GM12878 (cell line): ENCODE results near the gene TSEN54. TPM values are rescaled to one million over a fixed set of nuclear protein-coding genes. Genes with fewer than 3 reads are reported as not detected.

Experiments used
- ATAC-seq: fragments of 200-7000 bp; cut with Tn5 transposase; 3 replicates; pipeline ENCODE4 v1.9.1; 2020; ENCODE audit warnings: mild to moderate bottlenecking, moderate library complexity
- BruUV-seq: library from RNA; stranded (reverse); fragments of 400-500 nt; replicated peaks from 2 replicates; lab custom pipeline; 2021; lab: Mats Ljungman, UMichigan
- CTCF ChIA-PET: fragments of 300-600 bp; sonication (Branson Sonifier 250); formaldehyde crosslinking; extraction: SDS; loops from one replicate; lab custom pipeline; 2021; ENCODE audit warnings: inconsistent platforms; lab: Yijun Ruan, JAX
- POLR2A ChIA-PET: fragments of 350-600 bp; formaldehyde crosslinking; extraction: SDS; loops from one replicate; lab custom pipeline; 2021; ENCODE audit warnings: inconsistent platforms; lab: Charles Lee
- RAD21 ChIA-PET: fragments of 300-600 bp; sonication (Branson Sonifier 250); formaldehyde crosslinking; loops from one replicate; lab custom pipeline; 2023; ENCODE audit warnings: antibody characterized with exemption; ENCODE audit not compliant: unreplicated experiment; lab: Charles Lee
- SMC1A ChIA-PET: fragments of 300-600 bp; sonication (Branson Sonifier 250); formaldehyde crosslinking; loops from one replicate; lab custom pipeline; 2023; ENCODE audit not compliant: unreplicated experiment, uncharacterized antibody; lab: Charles Lee
- DNase-seq: peaks from one replicate; pipeline ENCODE4 v3.0.0-alpha.2; 2011; ENCODE audit warnings: low read depth, low spot score
- FAIRE-seq: peaks from 3 replicates; lab custom pipeline; 2011; peaks lifted over from hg19 to GRCh38; lab: Jason Lieb, UNC
- H2AFZ ChIP-seq: 2 replicates; pipeline ENCODE4 v1.6.0; 2011; ENCODE audit warnings: low read depth, low read length, control low read depth; ENCODE audit not compliant: control insufficient read depth
- H3K27ac ChIP-seq: 2 replicates; pipeline ENCODE4 v1.5.1; 2011; ENCODE audit warnings: control low read depth; ENCODE audit not compliant: control insufficient read depth, insufficient read depth
- H3K27me3 ChIP-seq, 2 experiments: replicated peaks in 1 of 2; 2 replicates each; pipeline versions ENCODE4 v1.6.0 to v1.6.1; 2011; ENCODE audit warnings: low read length in 1 of 2; ENCODE audit not compliant: control insufficient read depth in 2 of 2, insufficient read depth in 2 of 2
- H3K36me3 ChIP-seq, 2 experiments: 2 replicates each; pipeline ENCODE4 v1.5.1; 2011; ENCODE audit warnings: low read length in 1 of 2; ENCODE audit not compliant: control insufficient read depth in 2 of 2, insufficient read depth in 2 of 2
- H3K4me1 ChIP-seq: 2 replicates; pipeline ENCODE4 v1.6.1; 2011; ENCODE audit warnings: mild to moderate bottlenecking, low read length, moderate library complexity, mixed read lengths; ENCODE audit not compliant: control insufficient read depth, insufficient read depth
- H3K4me2 ChIP-seq: 2 replicates; pipeline ENCODE4 v1.6.0; 2011; ENCODE audit warnings: control low read depth; ENCODE audit not compliant: control insufficient read depth, insufficient read depth
- H3K4me3 ChIP-seq: fragments of 200-600 bp; sonication (generic); 2 replicates; pipeline ENCODE4 v1.5.1; 2016
- H3K79me2 ChIP-seq: 2 replicates; pipeline ENCODE4 v1.6.0; 2011; ENCODE audit warnings: low read length; ENCODE audit not compliant: control insufficient read depth, insufficient read depth
- H3K9ac ChIP-seq: 2 replicates; pipeline ENCODE4 v1.8.0; 2011; ENCODE audit warnings: low read length, control low read depth, mixed read lengths; ENCODE audit not compliant: control insufficient read depth, insufficient read depth
- H3K9me3 ChIP-seq: replicated peaks from 3 replicates; pipeline ENCODE4 v1.5.1; 2011; ENCODE audit warnings: mild to moderate bottlenecking, low read length; ENCODE audit not compliant: control insufficient read depth, insufficient read depth
- H4K20me1 ChIP-seq: 2 replicates; pipeline ENCODE4 v1.6.0; 2011; ENCODE audit not compliant: control insufficient read depth, insufficient read depth
- BCLAF1 ChIP-seq: fragments of 450-650 bp; IDR thresholded peaks from 2 replicates; pipeline ENCODE4 v1.6.1; 2017; ENCODE audit warnings: antibody characterized with exemption, mild to moderate bottlenecking, moderate library complexity
- CEBPZ ChIP-seq: fragments of 150-350 bp; IDR thresholded peaks from 2 replicates; pipeline ENCODE4 v1.6.1; 2016; ENCODE audit warnings: low read depth, low read length
- FOXK2 ChIP-seq: fragments of 450-650 bp; IDR thresholded peaks from 2 replicates; pipeline ENCODE4 v1.6.1; 2017; ENCODE audit warnings: mild to moderate bottlenecking, moderate library complexity
- PBX3 ChIP-seq: IDR thresholded peaks from 2 replicates; pipeline ENCODE4 v1.6.1; 2011; ENCODE audit warnings: mild to moderate bottlenecking, low read depth, low read length, moderate library complexity; ENCODE audit not compliant: insufficient replicate concordance
- POLR2AphosphoS2 ChIP-seq: IDR thresholded peaks from 2 replicates; pipeline ENCODE4 v1.6.1; 2011; ENCODE audit warnings: low read depth, mild to moderate bottlenecking, low read length, improper control_type of control experiment, moderate library complexity
- RELB ChIP-seq: fragments of 450-650 bp; IDR thresholded peaks from 2 replicates; pipeline ENCODE4 v1.6.1; 2017; ENCODE audit warnings: low read depth, mild to moderate bottlenecking, moderate library complexity
- SMC3 ChIP-seq: IDR thresholded peaks from 2 replicates; pipeline ENCODE4 v1.6.1; 2011; ENCODE audit warnings: low read length, improper control_type of control experiment, borderline replicate concordance
- ZBTB40 ChIP-seq: fragments of 450-650 bp; IDR thresholded peaks from 2 replicates; pipeline ENCODE4 v1.6.1; 2016; ENCODE audit warnings: mild to moderate bottlenecking, moderate library complexity, borderline replicate concordance
- WGBS: methylation state at CpG from one replicate; pipeline ENCODE4 v1.1.6; 2016; ENCODE audit warnings: low lambda C conversion rate; ENCODE audit not compliant: insufficient replicate concordance, insufficient coverage; ENCODE audit errors: missing lambda C conversion rate; 5-methylcytosine and 5-hydroxymethylcytosine counted together
- in situ Hi-C: fragments of 300-500 bp; cut with MboI; formaldehyde crosslinking; loops from 9 replicates; pipeline ENCODE4 v1.14.3; 2018; ENCODE audit warnings: mixed read lengths
- intact Hi-C: fragments of 100-400 bp; cut with micrococcal nuclease; formaldehyde crosslinking; loops from one replicate; pipeline ENCODE4 v1.14.2; 2022; ENCODE audit not compliant: unreplicated experiment
- polyA plus RNA-seq, 11 experiments: library from polyadenylated mRNA; depleted of rRNA in 4 of 11; unstranded in 6 of 11; stranded (reverse) in 5 of 11; fragments of >200 nt; fragmentation: Nextera tagmentation in 4 of 11; fragmentation: Illumina TruSeq in 1 of 11; extraction: Ambion mirVana in 4 of 11; extraction: Trizol in 1 of 11; gene quantifications; 1 replicate in 1 of 11; 2 replicates in 10 of 11; pipeline versions ENCODE4 v1.2.1 to v1.2.3, GENCODE V29; 2011 to 2016; ENCODE audit warnings: inconsistent platforms in 2 of 11, missing spikeins in 2 of 11, low read depth in 1 of 11
- total RNA-seq, 4 experiments: library from RNA; depleted of rRNA in 3 of 4; stranded (reverse); fragments of >200 nt in 3 of 4; fragmentation: Illumina TruSeq in 1 of 4; extraction: Trizol in 1 of 4; gene quantifications; 2 replicates each; pipeline versions ENCODE4 v1.2.1 to v1.2.3, GENCODE V29; 2013 to 2021

The TSEN54 gene
- total and polyA plus RNA-seq, 10 of the 15 experiments (the other 5 are each of a cell fraction or from before 2014, with no cell fraction given), result 7.1 to 48.0 (median 41.1) TPM

GRCh38 chr17:75499313-75500022 lies 16.9 kb upstream of the TSEN54 start:
- Histone ChIP-seq H3K4me3 (no peak overlapping the region), H3K79me2 (no peaks in the 10 kb centered on the region), H3K9me3 (no peaks in the 10 kb centered on the region), H3K27ac (no peak overlapping the region), H4K20me1 (no peaks in the 10 kb centered on the region), H3K4me1 (no peaks in the 10 kb centered on the region), H3K36me3 (peaks cover 3 to 6% of the 10 kb centered on the region in 2 experiments; a peak in 3 of 4 replicates), H3K4me2 (no peak overlapping the region), H3K27me3 (no peaks in the 10 kb centered on the region), H2AFZ (no peak overlapping the region), H3K9ac (no peak overlapping the region)
- no TSS peak for BruUV-seq
- no peak for FAIRE-seq
- 76% methylated on average over 15 of the region's 16 CpGs for WGBS
- ChIA-PET SMC1A (no interaction called here), POLR2A (no interaction called here), CTCF (interaction anchor here (1.4 kb wide), 1 partner anchor 11 kb away, joined by 4 read pairs; no protein-coding TSS in a partner anchor), RAD21 (no interaction called here)
- no peak for DNase-seq
- ATAC-seq, result no peak
- intact Hi-C loops, result no loop called here
- in situ Hi-C loops, result no loop called here
- no peak for TF ChIP-seq POLR2AphosphoS2
- TF ChIP-seq FOXK2, result no peak
- no peak for TF ChIP-seq ZBTB40
- no peak for TF ChIP-seq SMC3
- TF ChIP-seq CEBPZ, result no peak
- no peak for TF ChIP-seq BCLAF1
- TF ChIP-seq PBX3, result no peak
- no peak for TF ChIP-seq RELB
